GM23338 (cell line): ENCODE measurements around the gene CADPS2. TPM values are rescaled to one million over a fixed set of nuclear protein-coding genes. Genes with fewer than 3 reads are reported as not detected.

Experiments
- ATAC-seq: fragments of 200-7000 bp; cut with Tn5 transposase; 3 replicates; pipeline ENCODE4 v1.9.1; 2020
- DNase-seq: peaks from one replicate; pipeline ENCODE4 v3.0.0-alpha.2; 2015; ENCODE audit warnings: low spot score
- H2AFZ ChIP-seq: fragments of 200-600 bp; sonication (generic); 2 replicates; pipeline ENCODE4 v1.8.0; 2016; ENCODE audit warnings: antibody characterized with exemption, mild to moderate bottlenecking, moderate library complexity
- H3F3A ChIP-seq: fragments of 200-600 bp; sonication (generic); replicated peaks from 2 replicates; pipeline ENCODE4 v1.8.0; 2017; ENCODE audit warnings: antibody characterized with exemption, mixed run types, low read depth
- H3K27ac ChIP-seq: fragments of 200-600 bp; sonication (generic); 2 replicates; pipeline ENCODE4 v1.6.1; 2016; ENCODE audit warnings: low read depth
- H3K27me3 ChIP-seq: fragments of 200-600 bp; sonication (generic); 2 replicates; pipeline ENCODE4 v1.8.0; 2016; ENCODE audit warnings: mild to moderate bottlenecking, mixed run types, moderate library complexity; ENCODE audit not compliant: insufficient read depth
- H3K36me3 ChIP-seq: fragments of 200-600 bp; sonication (generic); 2 replicates; pipeline ENCODE4 v1.8.0; 2016; ENCODE audit warnings: mild to moderate bottlenecking; ENCODE audit not compliant: insufficient read depth
- H3K4me1 ChIP-seq: fragments of 200-600 bp; sonication (generic); 2 replicates; pipeline ENCODE4 v1.8.0; 2016; ENCODE audit warnings: mild to moderate bottlenecking, moderate library complexity; ENCODE audit not compliant: insufficient read depth
- H3K4me2 ChIP-seq: fragments of 200-600 bp; sonication (generic); 2 replicates; pipeline ENCODE4 v1.7.1; 2017; ENCODE audit warnings: mixed run types
- H3K4me3 ChIP-seq: fragments of 200-600 bp; sonication (generic); 2 replicates; pipeline ENCODE4 v1.6.1; 2016; ENCODE audit warnings: mixed run types
- H3K79me2 ChIP-seq: fragments of 200-600 bp; sonication (generic); replicated peaks from 2 replicates; pipeline ENCODE4 v1.8.0; 2017; ENCODE audit warnings: mild to moderate bottlenecking; ENCODE audit not compliant: insufficient read depth
- H3K9me2 ChIP-seq: fragments of 200-600 bp; sonication (generic); 2 replicates; pipeline ENCODE4 v1.8.0; 2017; ENCODE audit not compliant: insufficient read depth
- H4K20me1 ChIP-seq: fragments of 200-600 bp; sonication (generic); replicated peaks from 2 replicates; pipeline ENCODE4 v1.8.0; 2017; ENCODE audit warnings: mild to moderate bottlenecking; ENCODE audit not compliant: insufficient read depth
- H3K27ac Mint-ChIP-seq: 2 replicates; pipeline ENCODE4 v1.8.0; 2020; ENCODE audit warnings: inconsistent platforms, mild to moderate bottlenecking, moderate library complexity, mixed read lengths
- H3K27me3 Mint-ChIP-seq: 3 replicates; pipeline ENCODE4 v1.8.0; 2022; ENCODE audit warnings: low read depth, mild to moderate bottlenecking, moderate library complexity, mixed read lengths, inconsistent platforms; ENCODE audit not compliant: insufficient read depth, poor library complexity
- H3K36me3 Mint-ChIP-seq: 3 replicates; pipeline ENCODE4 v1.8.0; 2021; ENCODE audit warnings: low read depth, mild to moderate bottlenecking, inconsistent platforms, moderate library complexity, mixed read lengths
- H3K4me1 Mint-ChIP-seq: 3 replicates; pipeline ENCODE4 v1.8.0; 2020; ENCODE audit warnings: mild to moderate bottlenecking, inconsistent platforms, mixed read lengths
- H3K4me3 Mint-ChIP-seq: 3 replicates; pipeline ENCODE4 v1.8.0; 2021; ENCODE audit warnings: moderate library complexity, mild to moderate bottlenecking, inconsistent platforms, mixed read lengths
- H3K9me3 Mint-ChIP-seq: 3 replicates; pipeline ENCODE4 v1.8.0; 2020; ENCODE audit warnings: moderate library complexity, mild to moderate bottlenecking, inconsistent platforms, mixed read lengths
- EZH2phosphoT487 ChIP-seq: fragments of 200-600 bp; sonication (generic); IDR thresholded peaks from one replicate; pipeline ENCODE4 v1.8.1; 2018; ENCODE audit warnings: antibody characterized with exemption; ENCODE audit not compliant: unreplicated experiment
- NANOG ChIP-seq: IDR thresholded peaks from 2 replicates; pipeline ENCODE4 v1.6.1; 2016; ENCODE audit warnings: antibody characterized with exemption, borderline replicate concordance
- POLR2AphosphoS5 ChIP-seq: IDR thresholded peaks from 2 replicates; pipeline ENCODE4 v1.6.1; 2016; ENCODE audit warnings: antibody characterized with exemption, low read depth
- STAT1 ChIP-seq: IDR thresholded peaks from one replicate; pipeline ENCODE4 v1.6.1; 2016; ENCODE audit warnings: antibody characterized with exemption; ENCODE audit not compliant: unreplicated experiment
- ZNF114 ChIP-seq: fragments of 250-450 bp; sonication (Bioruptor Pico); IDR thresholded peaks from 2 replicates; pipeline ENCODE4 v1.5.0; 2020; ENCODE audit warnings: mild to moderate bottlenecking, moderate library complexity
- ZNF331 ChIP-seq: fragments of 250-450 bp; sonication (Bioruptor Pico); IDR thresholded peaks from 2 replicates; pipeline ENCODE4 v1.5.0; 2020; ENCODE audit warnings: low read depth, mild to moderate bottlenecking, moderate library complexity
- ZNF462 ChIP-seq: fragments of 250-450 bp; sonication (Bioruptor Pico); IDR thresholded peaks from 2 replicates; pipeline ENCODE4 v1.5.0; 2020; ENCODE audit warnings: mild to moderate bottlenecking, moderate library complexity
- polyA plus RNA-seq: library from polyadenylated mRNA; unstranded; fragments of >200 nt; fragmentation: Nextera tagmentation; extraction: Ambion mirVana; gene quantifications from 2 replicates; pipeline ENCODE4 v1.2.1, GENCODE V29; 2016
- total RNA-seq: library from RNA; depleted of rRNA; stranded (reverse); fragments of >200 nt; shearing (Covaris generic); gene quantifications from 2 replicates; pipeline ENCODE4 v1.2.3, GENCODE V29; 2014
- TF ChIP-seq, protein P1 (sequence below): IDR thresholded peaks from 2 replicates; pipeline ENCODE4 v1.6.1; 2016; ENCODE audit warnings: antibody characterized with exemption
- TF ChIP-seq, protein P2 (sequence below), 2 experiments: fragments of 200-600 bp in 1 of 2; sonication (generic) in 1 of 2; conservative IDR thresholded peaks; 2 replicates each; pipeline versions ENCODE4 v1.5.1 to v1.6.1; 2016 to 2017; ENCODE audit warnings: antibody characterized with exemption in 2 of 2, low read depth in 2 of 2, mild to moderate bottlenecking in 2 of 2, moderate library complexity in 1 of 2

CADPS2 gene
- total and polyA plus RNA-seq, 2 experiments from 2014 or later, result 16.3 to 36.9 TPM

- H3K36me3 ChIP-seq, result no peaks in the 10 kb centered on the region
- Mint-ChIP-seq H3K4me1 (no peaks in the 10 kb centered on the region; the same call in 2 of the 3 replicates), H3K27me3 (no peaks in the 10 kb centered on the region), H3K9me3 (peaks cover 8% of the 10 kb centered on the region; the same call in 2 of the 3 replicates), H3K4me3 (no peak overlapping the region), H3K27ac (no peak overlapping the region), H3K36me3 (peaks cover 11% of the 10 kb centered on the region; the same call in 2 of the 3 replicates)
- H3K27ac ChIP-seq, result no peak overlapping the region
- no peak overlapping the region for H3K4me2 ChIP-seq
- no peak for ATAC-seq
- no peak overlapping the region for H2AFZ ChIP-seq
- no peaks in the 10 kb centered on the region for H3K79me2 ChIP-seq
- H3K9me2 ChIP-seq, result no peaks in the 10 kb centered on the region
- no peaks in the 10 kb centered on the region for H3K4me1 ChIP-seq
- TF ChIP-seq EZH2phosphoT487 (no peak), NANOG (no peak), ZNF114 (no peak)
- TF ChIP-seq, protein P1, sequence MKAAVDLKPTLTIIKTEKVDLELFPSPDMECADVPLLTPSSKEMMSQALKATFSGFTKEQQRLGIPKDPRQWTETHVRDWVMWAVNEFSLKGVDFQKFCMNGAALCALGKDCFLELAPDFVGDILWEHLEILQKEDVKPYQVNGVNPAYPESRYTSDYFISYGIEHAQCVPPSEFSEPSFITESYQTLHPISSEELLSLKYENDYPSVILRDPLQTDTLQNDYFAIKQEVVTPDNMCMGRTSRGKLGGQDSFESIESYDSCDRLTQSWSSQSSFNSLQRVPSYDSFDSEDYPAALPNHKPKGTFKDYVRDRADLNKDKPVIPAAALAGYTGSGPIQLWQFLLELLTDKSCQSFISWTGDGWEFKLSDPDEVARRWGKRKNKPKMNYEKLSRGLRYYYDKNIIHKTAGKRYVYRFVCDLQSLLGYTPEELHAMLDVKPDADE, result no peak
- TF ChIP-seq, protein P2, sequence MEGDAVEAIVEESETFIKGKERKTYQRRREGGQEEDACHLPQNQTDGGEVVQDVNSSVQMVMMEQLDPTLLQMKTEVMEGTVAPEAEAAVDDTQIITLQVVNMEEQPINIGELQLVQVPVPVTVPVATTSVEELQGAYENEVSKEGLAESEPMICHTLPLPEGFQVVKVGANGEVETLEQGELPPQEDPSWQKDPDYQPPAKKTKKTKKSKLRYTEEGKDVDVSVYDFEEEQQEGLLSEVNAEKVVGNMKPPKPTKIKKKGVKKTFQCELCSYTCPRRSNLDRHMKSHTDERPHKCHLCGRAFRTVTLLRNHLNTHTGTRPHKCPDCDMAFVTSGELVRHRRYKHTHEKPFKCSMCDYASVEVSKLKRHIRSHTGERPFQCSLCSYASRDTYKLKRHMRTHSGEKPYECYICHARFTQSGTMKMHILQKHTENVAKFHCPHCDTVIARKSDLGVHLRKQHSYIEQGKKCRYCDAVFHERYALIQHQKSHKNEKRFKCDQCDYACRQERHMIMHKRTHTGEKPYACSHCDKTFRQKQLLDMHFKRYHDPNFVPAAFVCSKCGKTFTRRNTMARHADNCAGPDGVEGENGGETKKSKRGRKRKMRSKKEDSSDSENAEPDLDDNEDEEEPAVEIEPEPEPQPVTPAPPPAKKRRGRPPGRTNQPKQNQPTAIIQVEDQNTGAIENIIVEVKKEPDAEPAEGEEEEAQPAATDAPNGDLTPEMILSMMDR (conservative IDR thresholded peaks at IDR 0.05; ENCODE audit: low read depth in 2 of 2), result no peak
- no peaks in the 10 kb centered on the region for H3F3A ChIP-seq
- H3K4me3 ChIP-seq, result no peak overlapping the region
- H4K20me1 ChIP-seq, result no peaks in the 10 kb centered on the region
- H3K27me3 ChIP-seq, result no peaks in the 10 kb centered on the region
- no peak for DNase-seq
Measured at GRCh38 chr7:122658856-122659255, 227.4 kb downstream of the CADPS2 start.

GRCh38 chr7:122653685-122654084 is 232.6 kb downstream of the CADPS2 start:
- H3K9me3 Mint-ChIP-seq, result peaks cover 8% of the 10 kb centered on the region; the same call in 2 of the 3 replicates
- TF ChIP-seq STAT1, result no peak
- TF ChIP-seq ZNF462 (CRISPR knock-in tag), result no peak
- no peak for TF ChIP-seq ZNF114
- TF ChIP-seq ZNF331 (CRISPR knock-in tag), result no peak
- TF ChIP-seq, protein P1, result no peak
- no peak for TF ChIP-seq POLR2AphosphoS5

More at GRCh38 chr7:122653685-122654084, 232.6 kb downstream of the CADPS2 start:
- H3K27me3 ChIP-seq, result no peaks in the 10 kb centered on the region
- H4K20me1 ChIP-seq, result no peaks in the 10 kb centered on the region
- DNase-seq (no peak), ATAC-seq (no peak)
- no peaks in the 10 kb centered on the region for H3F3A ChIP-seq
- no peak overlapping the region for H2AFZ ChIP-seq
- H3K9me2 ChIP-seq, result no peaks in the 10 kb centered on the region; the same call in 1 of the 2 replicates
- no peaks in the 10 kb centered on the region for H3K4me1 ChIP-seq
- no peaks in the 10 kb centered on the region for H3K79me2 ChIP-seq
- no peak overlapping the region for H3K4me3 ChIP-seq
- Mint-ChIP-seq H3K4me3 (no peak overlapping the region), H3K36me3 (peaks cover 11% of the 10 kb centered on the region; the same call in 2 of the 3 replicates), H3K4me1 (peaks cover 5% of the 10 kb centered on the region; the same call in 2 of the 3 replicates), H3K27me3 (no peaks in the 10 kb centered on the region), H3K27ac (no peak overlapping the region)
- H3K36me3 ChIP-seq, result no peaks in the 10 kb centered on the region
- no peak overlapping the region for H3K27ac ChIP-seq
- no peak overlapping the region for H3K4me2 ChIP-seq
